HG03469 (cell line): ENCODE results near the gene AXIN1.
"Not testable (repeated sequence)": the region's sequence is repeated elsewhere in the genome, so short reads cannot be mapped to it uniquely, and the experiment has no call there.

Experiments used
- ATAC-seq: cut with Tn5 transposase; IDR thresholded peaks from one replicate; pipeline ENCODE4 v1.9.1; 2021; ENCODE audit warnings: mild to moderate bottlenecking, moderate library complexity, moderate number of reproducible peaks; ENCODE audit not compliant: unreplicated experiment

AXIN1 gene

GRCh38 chr16:268141-269053, 84.1 kb downstream of the AXIN1 start:
- ATAC-seq = no peak

GRCh38 chr16:267562-267961, 85.0 kb downstream of the AXIN1 start:
- not testable (repeated sequence) for ATAC-seq

- ATAC-seq = no peak
Observed at GRCh38 chr16:266258-267164, 86.0 kb downstream of the AXIN1 start.

- ATAC-seq = no peak
Observed at GRCh38 chr16:265711-266110, 86.8 kb downstream of the AXIN1 start.

GRCh38 chr16:265002-265529, 87.5 kb downstream of the AXIN1 start:
- ATAC-seq = no peak

GRCh38 chr16:264440-264951, 88.0 kb downstream of the AXIN1 start:
- ATAC-seq = no peak

- no peak for ATAC-seq
Observed at GRCh38 chr16:263944-264343, 88.6 kb downstream of the AXIN1 start.

GRCh38 chr16:263182-263774, 89.2 kb downstream of the AXIN1 start:
- no peak for ATAC-seq

- ATAC-seq = no peak
Observed at GRCh38 chr16:262121-262745, 90.3 kb downstream of the AXIN1 start.

GRCh38 chr16:261031-261691, 91.4 kb downstream of the AXIN1 start:
- no peak for ATAC-seq

- no peak for ATAC-seq
Observed at GRCh38 chr16:260326-260725, 92.2 kb downstream of the AXIN1 start.

- ATAC-seq = no peak
Observed at GRCh38 chr16:259814-260253, 92.7 kb downstream of the AXIN1 start.

- no peak for ATAC-seq
Observed at GRCh38 chr16:259226-259625, 93.3 kb downstream of the AXIN1 start.

GRCh38 chr16:258091-258490, 94.4 kb downstream of the AXIN1 start:
- not testable (repeated sequence) for ATAC-seq

- no peak for ATAC-seq
Observed at GRCh38 chr16:255183-255582, 97.3 kb downstream of the AXIN1 start.

GRCh38 chr16:254461-254860, 98.1 kb downstream of the AXIN1 start:
- ATAC-seq = no peak

GRCh38 chr16:253833-254232, 98.7 kb downstream of the AXIN1 start:
- ATAC-seq = no peak

GRCh38 chr16:252366-253337, 99.9 kb downstream of the AXIN1 start:
- ATAC-seq = no peak

GRCh38 chr16:249431-249830, 103.1 kb downstream of the AXIN1 start:
- ATAC-seq = no peak
